ENCODE data around the gene KCNQ5.

The KCNQ5 gene

GRCh38 chr6:73028124-73028766 is 406.4 kb downstream of the KCNQ5 start:
- DNase-seq = no peak

- no peak for DNase-seq
Observed at GRCh38 chr6:73028893-73029450, 407.1 kb downstream of the KCNQ5 start.

- no peak for DNase-seq
Observed at GRCh38 chr6:73030257-73030656, 408.4 kb downstream of the KCNQ5 start.

- DNase-seq = no peak
Observed at GRCh38 chr6:73030791-73031782, 409.2 kb downstream of the KCNQ5 start.

- DNase-seq = no peak
Observed at GRCh38 chr6:73032586-73032985, 410.7 kb downstream of the KCNQ5 start.

- no peak for DNase-seq
Observed at GRCh38 chr6:73036689-73037088, 414.8 kb downstream of the KCNQ5 start.

GRCh38 chr6:73041051-73041450 is 419.2 kb downstream of the KCNQ5 start:
- no peak for DNase-seq

GRCh38 chr6:73042892-73043291 is 421.0 kb downstream of the KCNQ5 start:
- no peak for DNase-seq

- no peak for DNase-seq
Observed at GRCh38 chr6:73043446-73043845, 421.6 kb downstream of the KCNQ5 start.

GRCh38 chr6:73045609-73046008 is 423.7 kb downstream of the KCNQ5 start:
- no peak for DNase-seq

- no peak for DNase-seq
Observed at GRCh38 chr6:73047801-73048200, 425.9 kb downstream of the KCNQ5 start.

GRCh38 chr6:73049971-73050594 is 428.2 kb downstream of the KCNQ5 start:
- DNase-seq = no peak

GRCh38 chr6:73050706-73051105 is 428.8 kb downstream of the KCNQ5 start:
- no peak for DNase-seq

- no peak for DNase-seq
Observed at GRCh38 chr6:73051147-73051546, 429.3 kb downstream of the KCNQ5 start.

GRCh38 chr6:73054958-73055357 is 433.1 kb downstream of the KCNQ5 start:
- DNase-seq = no peak

- no peak for DNase-seq
Observed at GRCh38 chr6:73058736-73059135, 436.9 kb downstream of the KCNQ5 start.

GRCh38 chr6:73062130-73062529 is 440.3 kb downstream of the KCNQ5 start:
- no peak for DNase-seq

GRCh38 chr6:73062837-73063236 is 441.0 kb downstream of the KCNQ5 start:
- DNase-seq = no peak

- no peak for DNase-seq
Observed at GRCh38 chr6:73064266-73064665, 442.4 kb downstream of the KCNQ5 start.

- no peak for DNase-seq
Observed at GRCh38 chr6:73073238-73073637, 451.4 kb downstream of the KCNQ5 start.

- no peak for DNase-seq
Observed at GRCh38 chr6:73074175-73074574, 452.3 kb downstream of the KCNQ5 start.

- DNase-seq = no peak
Observed at GRCh38 chr6:73076211-73076954, 454.5 kb downstream of the KCNQ5 start.

All from CD4-positive, alpha-beta T cell treated with Interleukin-4 for 1 hour (primary cell).